Ascending aorta (tissue), 2 donors: Measurements from ENCODE around the gene PLA2G2D. TPM values are rescaled to one million over a fixed set of nuclear protein-coding genes. Genes with fewer than 3 reads are reported as not detected.

ENCODE experiments used
- DNase-seq, 2 donors: peaks; one replicate each; pipeline ENCODE4 v3.0.0-alpha.2; 2019; ENCODE audit warnings: low spot score in 2 of 2
- H3K27ac ChIP-seq, 2 donors: fragments of 200-600 bp; sonication (generic); one replicate each; pipeline ENCODE4 v1.5.1; 2016 to 2017; ENCODE audit warnings: mild to moderate bottlenecking in 1 of 2
- H3K27me3 ChIP-seq: fragments of 200-600 bp; sonication (generic); one replicate; pipeline ENCODE4 v1.5.1; 2017
- H3K36me3 ChIP-seq, 2 donors: fragments of 200-600 bp; sonication (generic); one replicate each; pipeline ENCODE4 v1.5.1; 2016
- H3K4me1 ChIP-seq, 2 donors: fragments of 200-600 bp; sonication (generic); one replicate each; pipeline ENCODE4 v1.5.1; 2016 to 2017; ENCODE audit warnings: mild to moderate bottlenecking in 1 of 2
- H3K4me3 ChIP-seq, 2 donors: fragments of 200-600 bp; sonication (generic); one replicate each; pipeline ENCODE4 v1.5.1; 2016 to 2017; ENCODE audit warnings: mild to moderate bottlenecking in 1 of 2
- H3K9me3 ChIP-seq, 2 donors: fragments of 200-600 bp; sonication (generic); one replicate each; pipeline ENCODE4 v1.5.1; 2016
- intact Hi-C: fragments of 100-400 bp; cut with DNase I; formaldehyde crosslinking; loops from one replicate; pipeline ENCODE4 v1.15.1; 2023
- total RNA-seq: library from RNA; depleted of rRNA; stranded (reverse); fragments of >200 nt; gene quantifications from one replicate; pipeline ENCODE4 v1.1.0, GENCODE V29; 2016
- TF ChIP-seq, protein P1 (sequence below), 3 experiments: fragments of 200-600 bp in 2 of 3; fragments of 450-650 bp in 1 of 3; sonication (generic) in 2 of 3; IDR thresholded peaks; one replicate each; pipeline ENCODE4 v1.5.1; 2016 to 2019; ENCODE audit warnings: antibody characterized with exemption in 3 of 3, mild to moderate bottlenecking in 1 of 3, moderate library complexity in 1 of 3

PLA2G2D gene
- total RNA-seq, 1 donor from 2014 or later: not detected

GRCh38 chr1:20164694-20165202 lies 45.4 kb upstream of the PLA2G2D start:
- Histone ChIP-seq H3K4me1 (no peaks in the 10 kb centered on the region), H3K36me3 (no peaks in the 10 kb centered on the region), H3K4me3 (no peak overlapping the region), H3K27ac (no peak overlapping the region), H3K27me3 (no peaks in the 10 kb centered on the region), H3K9me3 (peaks cover 13 to 26% of the 10 kb centered on the region in 2 donors)
- no peak for DNase-seq
- intact Hi-C loops: no loop called here
- TF ChIP-seq, protein P1, sequence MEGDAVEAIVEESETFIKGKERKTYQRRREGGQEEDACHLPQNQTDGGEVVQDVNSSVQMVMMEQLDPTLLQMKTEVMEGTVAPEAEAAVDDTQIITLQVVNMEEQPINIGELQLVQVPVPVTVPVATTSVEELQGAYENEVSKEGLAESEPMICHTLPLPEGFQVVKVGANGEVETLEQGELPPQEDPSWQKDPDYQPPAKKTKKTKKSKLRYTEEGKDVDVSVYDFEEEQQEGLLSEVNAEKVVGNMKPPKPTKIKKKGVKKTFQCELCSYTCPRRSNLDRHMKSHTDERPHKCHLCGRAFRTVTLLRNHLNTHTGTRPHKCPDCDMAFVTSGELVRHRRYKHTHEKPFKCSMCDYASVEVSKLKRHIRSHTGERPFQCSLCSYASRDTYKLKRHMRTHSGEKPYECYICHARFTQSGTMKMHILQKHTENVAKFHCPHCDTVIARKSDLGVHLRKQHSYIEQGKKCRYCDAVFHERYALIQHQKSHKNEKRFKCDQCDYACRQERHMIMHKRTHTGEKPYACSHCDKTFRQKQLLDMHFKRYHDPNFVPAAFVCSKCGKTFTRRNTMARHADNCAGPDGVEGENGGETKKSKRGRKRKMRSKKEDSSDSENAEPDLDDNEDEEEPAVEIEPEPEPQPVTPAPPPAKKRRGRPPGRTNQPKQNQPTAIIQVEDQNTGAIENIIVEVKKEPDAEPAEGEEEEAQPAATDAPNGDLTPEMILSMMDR (IDR thresholded peaks at IDR 0.05): no peak

DNA sequence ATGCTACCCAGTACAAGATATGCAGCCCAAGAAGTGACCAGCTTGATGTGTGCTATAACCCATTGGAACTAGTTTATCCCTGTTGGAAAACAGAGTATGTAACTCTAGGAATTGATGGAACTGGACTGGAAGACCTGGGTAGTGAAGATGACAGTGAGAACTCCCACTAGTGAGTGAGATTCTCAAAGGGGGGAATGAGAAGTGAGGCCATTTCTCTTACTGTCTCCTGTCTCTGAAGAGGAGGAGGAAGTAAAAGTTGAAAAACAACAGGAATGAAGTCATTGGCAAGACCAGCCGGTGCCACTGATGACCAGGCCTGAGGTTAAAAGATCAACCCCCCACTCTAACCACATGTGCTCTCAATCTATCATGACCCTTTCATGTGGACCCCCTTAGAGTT lies 40.7 kb upstream of the PLA2G2D start:
- no peak for DNase-seq
- no peak overlapping the region for H3K27ac ChIP-seq
- intact Hi-C loops: no loop called here
- TF ChIP-seq, protein P1 (IDR thresholded peaks at IDR 0.05): no peak
- H3K4me1 ChIP-seq: no peaks in the 10 kb centered on the region
- H3K36me3 ChIP-seq: no peaks in the 10 kb centered on the region
- no peak overlapping the region for H3K4me3 ChIP-seq
- H3K9me3 ChIP-seq: peaks cover 16 to 35% of the 10 kb centered on the region in 2 donors
- no peaks in the 10 kb centered on the region for H3K27me3 ChIP-seq

- Histone ChIP-seq H3K4me1 (no peaks in the 10 kb centered on the region), H3K36me3 (no peaks in the 10 kb centered on the region), H3K27me3 (no peaks in the 10 kb centered on the region), H3K9me3 (peaks cover 16 to 35% of the 10 kb centered on the region in 2 donors), H3K27ac (no peak overlapping the region), H3K4me3 (no peak overlapping the region)
- intact Hi-C loops: no loop called here
- no peak for DNase-seq
- TF ChIP-seq, protein P1 (IDR thresholded peaks at IDR 0.05): no peak
These were observed 39.2 kb upstream of the PLA2G2D start for GRCh38 chr1:20158358-20159070.

DNA sequence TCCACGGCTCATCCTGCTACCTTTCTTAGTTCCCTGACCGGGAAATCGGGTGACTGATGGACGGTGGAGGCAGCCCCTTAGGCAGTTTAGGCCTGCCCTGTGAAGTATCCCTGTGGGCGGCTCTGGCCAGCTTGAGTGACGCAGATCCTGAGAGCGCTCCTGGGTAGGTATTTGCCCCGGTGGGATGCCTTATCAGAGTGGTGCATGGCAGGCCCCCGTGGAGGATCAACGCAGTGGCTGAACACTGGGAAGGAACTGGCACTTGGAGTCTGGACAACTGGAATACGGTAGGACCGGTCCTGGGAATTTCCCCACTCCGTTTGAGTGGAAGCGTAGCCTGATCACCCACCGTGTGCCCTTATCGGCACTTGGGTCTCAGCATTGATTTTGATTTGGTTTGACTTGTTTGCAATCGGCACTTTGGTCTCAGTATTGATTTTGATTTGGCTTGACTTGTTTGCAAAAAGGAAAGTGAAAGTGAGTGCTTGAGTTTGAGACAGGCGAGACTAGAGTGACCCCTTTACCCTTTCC lies 35.0 kb upstream of the PLA2G2D start:
- Histone ChIP-seq H3K36me3 (no peaks in the 10 kb centered on the region), H3K27me3 (no peaks in the 10 kb centered on the region), H3K4me1 (peaks cover 0 to 4% of the 10 kb centered on the region in 2 donors), H3K9me3 (peaks cover 0 to 4% of the 10 kb centered on the region in 2 donors), H3K27ac (no peak overlapping the region), H3K4me3 (no peak overlapping the region)
- intact Hi-C loops: loop anchor here (5.0 kb wide), 2 partner anchors 338 to 492 kb away; partner anchors contain the start of gene HTR6
- no peak for DNase-seq
- TF ChIP-seq, protein P1 (IDR thresholded peaks at IDR 0.05): no peak

DNA sequence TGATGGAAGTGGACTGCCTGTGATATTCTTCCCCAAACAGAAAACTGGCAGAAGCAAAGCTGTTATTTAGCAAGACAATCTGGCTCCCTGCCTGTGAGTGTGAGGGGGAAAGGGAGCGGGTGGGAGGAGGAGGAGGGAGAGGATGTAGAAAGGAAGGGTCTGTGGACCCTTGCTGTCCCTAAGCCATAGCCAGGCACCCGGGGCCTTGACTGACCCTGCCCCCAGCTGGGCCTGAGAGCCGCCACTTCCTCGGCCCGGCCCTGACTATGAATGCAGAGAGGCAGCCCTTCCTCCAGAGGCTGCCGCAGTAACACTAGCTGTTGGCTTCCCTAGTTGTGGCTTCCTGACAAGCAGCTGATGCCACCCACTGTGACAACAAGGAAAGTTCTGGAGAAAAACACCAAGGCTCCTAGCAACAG lies 33.7 kb upstream of the PLA2G2D start:
- intact Hi-C loops: loop anchor here (1.0 to 5.0 kb wide), 4 partner anchors 178 to 491 kb away; partner anchors contain the start of gene HTR6
- no peaks in the 10 kb centered on the region for H3K9me3 ChIP-seq
- H3K4me1 ChIP-seq: peaks cover 0 to 4% of the 10 kb centered on the region in 2 donors
- no peak overlapping the region for H3K4me3 ChIP-seq
- DNase-seq: peak in 1 of 2 donors; percentile 71
- no peak overlapping the region for H3K27ac ChIP-seq
- H3K36me3 ChIP-seq: no peaks in the 10 kb centered on the region
- TF ChIP-seq, protein P1 (IDR thresholded peaks at IDR 0.05): no peak
- no peaks in the 10 kb centered on the region for H3K27me3 ChIP-seq
